Astrocyte (in vitro differentiated cells and primary cell): Measurements from ENCODE around the gene FGGY.

Experiments
- CTCF ChIP-seq: IDR thresholded peaks from 2 replicates; pipeline ENCODE4 v1.5.1; 2011; ENCODE audit warnings: low read depth, mild to moderate bottlenecking, inconsistent platforms, low read length, moderate library complexity; ENCODE audit not compliant: insufficient read depth
- EZH2 ChIP-seq: IDR thresholded peaks from 2 replicates; pipeline ENCODE4 v1.6.1; 2012; ENCODE audit warnings: mild to moderate bottlenecking, low read length, inconsistent platforms; ENCODE audit not compliant: insufficient read depth

- no peak for TF ChIP-seq EZH2
- TF ChIP-seq CTCF, result no peak
These were observed 256.5 kb downstream of the FGGY start for GRCh38 chr1:59553371-59553770.
